ENCODE data around the gene NR2F1. TPM values are rescaled to one million over a fixed set of nuclear protein-coding genes. Genes with fewer than 3 reads are reported as not detected.

Gene NR2F1
- total RNA-seq, 4 donors from 2014 or later = 1.9 to 26.3 (median 3.7) TPM

DNA sequence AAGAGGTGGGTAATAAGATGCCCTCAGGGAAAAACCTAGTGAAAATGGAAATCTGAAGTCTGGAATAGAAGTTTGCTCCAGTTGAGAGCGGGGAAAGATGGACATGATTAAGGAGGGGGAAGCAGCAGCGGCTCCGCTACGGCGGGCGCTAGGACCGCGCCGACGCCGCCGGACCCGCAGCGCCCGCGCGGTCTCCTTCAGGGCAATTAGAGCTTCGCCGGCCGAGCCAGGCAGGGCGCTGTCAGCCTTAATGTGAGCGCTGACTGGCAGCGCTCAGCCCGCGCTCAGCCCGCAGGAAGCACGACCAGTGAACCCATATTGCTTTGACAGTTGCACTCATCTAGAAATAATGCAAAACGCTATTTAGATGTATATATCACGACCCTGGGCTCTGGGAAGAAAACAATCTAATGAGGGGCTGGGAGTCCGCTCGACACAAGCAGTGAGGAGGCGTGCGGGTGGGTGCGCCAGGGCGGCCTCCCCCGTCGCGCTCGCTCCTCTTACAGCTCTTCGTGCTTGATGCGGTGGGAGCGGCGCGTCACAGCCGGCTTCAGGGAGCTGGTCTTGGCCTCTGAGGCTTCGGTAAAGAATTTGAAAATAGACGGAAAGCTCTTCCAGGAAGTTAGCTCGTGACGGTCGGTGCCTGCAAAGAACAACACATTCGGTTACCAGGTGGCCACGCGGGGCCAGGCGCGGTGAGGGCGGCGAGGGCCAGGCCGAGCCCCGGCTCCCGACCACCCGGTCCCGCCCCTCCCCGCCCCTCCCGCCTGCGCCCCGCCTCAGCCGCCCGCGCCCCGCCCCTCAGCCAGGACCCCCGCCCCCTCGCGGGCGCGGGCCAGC is 37.7 kb downstream of the NR2F1 start:
- H3K4me3 ChIP-seq = peak overlapping the region; percentile 43 to 80 (median 66)
- intact Hi-C loops (cut with DNase I) = no loop called here
- H3K36me3 ChIP-seq = no peaks in the 10 kb centered on the region
- TF ChIP-seq POLR2A (IDR thresholded peaks at IDR 0.05) = no peak
- TF ChIP-seq, protein P1, sequence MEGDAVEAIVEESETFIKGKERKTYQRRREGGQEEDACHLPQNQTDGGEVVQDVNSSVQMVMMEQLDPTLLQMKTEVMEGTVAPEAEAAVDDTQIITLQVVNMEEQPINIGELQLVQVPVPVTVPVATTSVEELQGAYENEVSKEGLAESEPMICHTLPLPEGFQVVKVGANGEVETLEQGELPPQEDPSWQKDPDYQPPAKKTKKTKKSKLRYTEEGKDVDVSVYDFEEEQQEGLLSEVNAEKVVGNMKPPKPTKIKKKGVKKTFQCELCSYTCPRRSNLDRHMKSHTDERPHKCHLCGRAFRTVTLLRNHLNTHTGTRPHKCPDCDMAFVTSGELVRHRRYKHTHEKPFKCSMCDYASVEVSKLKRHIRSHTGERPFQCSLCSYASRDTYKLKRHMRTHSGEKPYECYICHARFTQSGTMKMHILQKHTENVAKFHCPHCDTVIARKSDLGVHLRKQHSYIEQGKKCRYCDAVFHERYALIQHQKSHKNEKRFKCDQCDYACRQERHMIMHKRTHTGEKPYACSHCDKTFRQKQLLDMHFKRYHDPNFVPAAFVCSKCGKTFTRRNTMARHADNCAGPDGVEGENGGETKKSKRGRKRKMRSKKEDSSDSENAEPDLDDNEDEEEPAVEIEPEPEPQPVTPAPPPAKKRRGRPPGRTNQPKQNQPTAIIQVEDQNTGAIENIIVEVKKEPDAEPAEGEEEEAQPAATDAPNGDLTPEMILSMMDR (IDR thresholded peaks at IDR 0.05) = peak in 3 of 6 experiments; percentile 5 to 21 (median 20)
- H3K27me3 ChIP-seq = no peaks in the 10 kb centered on the region
- H3K27ac ChIP-seq = peak overlapping the region; percentile 64 to 90 (median 79)
- H3K4me1 ChIP-seq = peaks cover 0 to 22% (median 10%) of the 10 kb centered on the region in 3 donors
- no peak for DNase-seq
- WGBS, 2 donors = 0 to 1% methylated on average over 34 to 40 of the region's 75 CpGs
- no peaks in the 10 kb centered on the region for H3K9me3 ChIP-seq

DNA sequence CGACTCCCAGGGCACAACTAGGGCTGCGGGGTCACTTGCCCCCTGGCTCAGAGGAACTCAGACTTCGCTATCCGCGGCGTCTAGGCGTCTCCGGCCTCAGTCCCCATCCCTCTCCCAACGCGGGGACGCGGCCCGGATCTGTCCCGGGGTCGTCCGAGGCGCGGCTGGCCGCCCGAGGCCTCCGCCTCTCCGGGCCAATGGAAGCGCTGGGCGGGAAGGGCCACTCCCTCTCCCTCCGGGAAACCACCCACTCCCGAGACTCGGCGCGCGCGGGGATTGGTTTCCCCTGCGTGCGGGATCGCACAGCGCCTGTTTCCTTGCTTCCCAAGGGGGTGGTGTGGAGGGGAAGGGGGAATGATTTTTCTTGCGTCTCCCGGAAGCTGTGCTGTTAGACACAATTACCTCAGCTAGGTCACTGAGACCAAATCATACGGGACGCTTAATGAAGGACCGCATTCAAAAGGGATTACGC is 38.3 kb downstream of the NR2F1 start:
- no peak for DNase-seq

DNA sequence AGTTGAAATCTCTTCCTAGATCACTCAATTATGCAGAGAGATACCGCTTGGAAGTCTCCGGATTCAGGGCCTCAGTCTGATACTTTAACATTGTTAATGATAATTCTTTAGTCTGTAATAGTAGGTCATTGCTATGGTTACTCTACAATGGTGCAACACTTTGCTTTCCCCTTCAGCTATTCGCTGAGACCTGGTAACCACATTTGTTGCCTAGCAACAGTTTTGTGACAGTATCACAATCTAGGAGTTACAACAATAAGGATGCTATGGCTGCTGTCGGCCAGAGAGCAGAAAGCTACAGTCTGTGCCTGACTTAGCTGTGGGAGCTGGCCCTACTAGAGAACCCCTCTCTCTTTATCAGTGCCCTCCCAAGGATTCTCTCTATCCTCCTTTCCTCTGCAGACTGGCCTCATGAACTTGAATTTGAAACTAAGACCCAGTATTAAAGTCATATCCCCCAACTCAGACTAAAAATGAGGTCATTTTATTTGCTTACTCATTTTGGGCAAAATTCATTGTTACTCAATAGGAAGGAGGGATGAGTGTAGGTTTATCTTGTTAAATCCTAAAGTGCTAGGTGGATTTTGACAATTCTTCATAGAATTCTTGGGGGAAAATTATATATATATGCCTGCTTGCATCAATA is 39.3 kb downstream of the NR2F1 start:
- no peaks in the 10 kb centered on the region for H3K9me3 ChIP-seq
- H3K27ac ChIP-seq = peak overlapping the region in 3 of 4 donors; percentile 64 to 90 (median 87)
- intact Hi-C loops (cut with DNase I) = no loop called here
- WGBS, 2 donors = 50 to 66% methylated on average over 4 of the region's 4 CpGs
- no peaks in the 10 kb centered on the region for H3K36me3 ChIP-seq
- peak overlapping the region in 1 of 4 donors; percentile 63 for H3K4me3 ChIP-seq
- DNase-seq = no peak
- TF ChIP-seq, protein P1 (IDR thresholded peaks at IDR 0.05) = no peak
- no peak for TF ChIP-seq POLR2A (IDR thresholded peaks at IDR 0.05)
- no peaks in the 10 kb centered on the region for H3K27me3 ChIP-seq
- H3K4me1 ChIP-seq = peaks cover 0 to 22% (median 10%) of the 10 kb centered on the region in 3 donors

More for the DNA sequence above, 38.3 kb downstream of the NR2F1 start:
- no peaks in the 10 kb centered on the region for H3K27me3 ChIP-seq
- H3K4me1 ChIP-seq = peaks cover 0 to 22% (median 10%) of the 10 kb centered on the region in 3 donors
- TF ChIP-seq POLR2A (IDR thresholded peaks at IDR 0.05) = peak in 1 of 4 donors; percentile 31
- TF ChIP-seq, protein P1 (IDR thresholded peaks at IDR 0.05) = no peak
- peak overlapping the region; percentile 43 to 80 (median 66) for H3K4me3 ChIP-seq
- H3K36me3 ChIP-seq = no peaks in the 10 kb centered on the region
- H3K27ac ChIP-seq = peak overlapping the region; percentile 64 to 90 (median 79)
- intact Hi-C loops (cut with DNase I) = no loop called here
- no peaks in the 10 kb centered on the region for H3K9me3 ChIP-seq
- WGBS, 2 donors = 32% methylated on average over 4 of the region's 41 CpGs

DNA sequence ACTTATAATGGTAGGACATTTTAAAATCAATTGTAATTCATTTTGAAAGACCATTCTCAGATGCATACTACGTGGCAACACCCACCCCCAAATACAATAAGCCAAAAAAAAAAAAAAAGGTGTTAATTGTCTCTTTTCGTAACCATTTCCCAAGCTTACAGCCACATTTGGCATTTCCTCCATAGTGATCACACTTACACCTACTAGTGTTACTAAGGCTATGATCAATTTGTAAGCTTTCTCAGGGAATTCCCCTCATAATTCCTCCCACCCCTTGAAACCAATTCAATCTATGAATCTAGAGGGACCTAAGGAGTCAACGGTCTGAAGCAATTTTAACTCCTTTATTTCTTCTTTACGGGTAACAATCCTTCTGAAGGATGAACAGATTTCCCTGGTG is 40.1 kb downstream of the NR2F1 start:
- H3K27ac ChIP-seq = no peak overlapping the region
- 69 to 77% methylated on average over 4 of the region's 4 CpGs for WGBS, 2 donors
- TF ChIP-seq POLR2A (IDR thresholded peaks at IDR 0.05) = no peak
- TF ChIP-seq, protein P1 (IDR thresholded peaks at IDR 0.05) = no peak
- H3K27me3 ChIP-seq = no peaks in the 10 kb centered on the region
- no peaks in the 10 kb centered on the region for H3K9me3 ChIP-seq
- no peak overlapping the region for H3K4me3 ChIP-seq
- H3K36me3 ChIP-seq = no peaks in the 10 kb centered on the region
- intact Hi-C loops (cut with DNase I) = no loop called here
- DNase-seq = no peak
- H3K4me1 ChIP-seq = peaks cover 0 to 22% (median 10%) of the 10 kb centered on the region in 3 donors

DNA sequence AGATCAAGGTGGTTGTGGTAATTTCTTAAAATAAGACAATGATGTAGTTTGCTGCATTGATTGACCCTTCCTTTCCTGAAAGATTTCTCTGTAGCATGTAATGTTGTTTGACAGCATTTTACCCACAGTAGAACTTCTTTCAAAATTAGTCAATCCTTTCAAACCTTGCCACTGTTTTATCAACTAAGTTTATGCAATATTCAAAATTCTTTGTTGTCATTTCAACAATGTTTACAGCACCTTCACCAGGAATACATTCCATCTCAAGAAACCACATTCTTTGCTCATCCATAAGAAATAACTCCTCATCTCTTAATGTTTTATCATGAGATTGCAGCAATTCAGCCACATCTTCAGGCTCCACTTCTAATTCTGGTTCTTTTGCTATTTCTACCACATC is 43.8 kb downstream of the NR2F1 start:
- H3K27ac ChIP-seq = no peak overlapping the region
- H3K9me3 ChIP-seq = no peaks in the 10 kb centered on the region
- intact Hi-C loops (cut with DNase I) = no loop called here
- no peak for DNase-seq
- no peaks in the 10 kb centered on the region for H3K36me3 ChIP-seq
- TF ChIP-seq POLR2A (IDR thresholded peaks at IDR 0.05) = no peak
- TF ChIP-seq, protein P1 (IDR thresholded peaks at IDR 0.05) = no peak
- no peaks in the 10 kb centered on the region for H3K27me3 ChIP-seq
- peaks cover 0 to 18% (median 5%) of the 10 kb centered on the region in 3 donors for H3K4me1 ChIP-seq
- H3K4me3 ChIP-seq = no peak overlapping the region

All from esophagus squamous epithelium (tissue), 5 donors.